Measurements from ENCODE around the gene GIMAP4. TPM values are rescaled to one million over a fixed set of nuclear protein-coding genes. Genes with fewer than 3 reads are reported as not detected.
"Not testable (repeated sequence)": the region's sequence is repeated elsewhere in the genome, so short reads cannot be mapped to it uniquely, and the experiment has no call there.

The GIMAP4 gene
- total and polyA plus RNA-seq, 9 donors = 5.4 to 59.3 (median 15.0) TPM

DNA sequence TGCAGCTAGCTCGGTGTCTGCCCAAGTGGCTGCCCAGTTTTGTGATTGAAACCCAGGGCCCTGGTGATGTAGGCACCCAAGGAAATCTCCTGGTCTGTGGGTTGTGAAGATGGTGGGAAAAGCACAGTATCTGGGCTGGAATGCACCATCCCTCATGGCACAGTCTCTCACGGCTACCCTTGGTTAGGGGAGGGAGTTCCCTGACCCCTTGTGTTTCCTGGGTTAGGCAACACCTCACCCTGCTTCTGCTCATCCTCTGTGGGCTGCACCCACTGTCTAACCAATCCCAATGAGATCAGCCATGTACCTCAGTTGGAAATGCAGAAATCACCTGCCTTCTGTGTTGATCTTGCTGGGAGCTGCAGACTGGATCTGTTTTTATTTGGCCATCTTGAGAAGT lies 27.6 kb downstream of the GIMAP4 start:
- DNase-seq = no peak
- Histone ChIP-seq H3K4me1 (ENCODE audit: insufficient read depth) (no peaks in the 10 kb centered on the region), H3K27me3 (no peaks in the 10 kb centered on the region), H3K27ac (no peak overlapping the region), H3K36me3 (no peaks in the 10 kb centered on the region), H3K9me3 (no peaks in the 10 kb centered on the region), H3K4me3 (no peak overlapping the region)
- 71 to 85% (median 81%) methylated on average over 2 of the region's 2 CpGs for WGBS, 3 donors
- intact Hi-C loops (cut with DNase I) = no loop called here
- TF ChIP-seq POLR2A (IDR thresholded peaks at IDR 0.05) (no peak), EP300 (IDR thresholded peaks at IDR 0.05) (no peak)

DNA sequence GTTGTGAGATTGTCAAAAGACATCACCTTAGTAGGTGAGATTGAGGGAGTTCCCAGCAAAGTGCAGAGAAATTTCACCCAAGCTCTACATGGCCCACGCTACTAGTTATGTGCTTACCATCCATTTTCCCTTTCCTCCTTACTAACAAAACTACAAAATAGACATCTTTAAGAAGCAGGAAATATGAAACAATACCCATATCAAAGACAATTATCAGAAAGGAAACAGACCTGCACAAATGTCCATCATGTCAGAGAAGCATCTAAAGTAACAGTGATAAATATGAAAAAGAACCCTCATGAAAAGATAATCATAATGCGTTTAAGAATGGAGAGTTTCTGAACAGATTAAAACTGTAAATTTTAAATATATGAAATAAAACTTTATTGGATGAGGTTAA lies 28.2 kb downstream of the GIMAP4 start:
- intact Hi-C loops (cut with DNase I) = no loop called here
- Histone ChIP-seq H3K36me3 (no peaks in the 10 kb centered on the region), H3K9me3 (no peaks in the 10 kb centered on the region), H3K27ac (no peak overlapping the region), H3K4me1 (ENCODE audit: insufficient read depth) (no peaks in the 10 kb centered on the region), H3K4me3 (no peak overlapping the region), H3K27me3 (no peaks in the 10 kb centered on the region)
- WGBS, 3 donors = 42 to 90% (median 77%) methylated on average over 2 of the region's 2 CpGs
- DNase-seq = no peak
- TF ChIP-seq EP300 (IDR thresholded peaks at IDR 0.05) = no peak

DNA sequence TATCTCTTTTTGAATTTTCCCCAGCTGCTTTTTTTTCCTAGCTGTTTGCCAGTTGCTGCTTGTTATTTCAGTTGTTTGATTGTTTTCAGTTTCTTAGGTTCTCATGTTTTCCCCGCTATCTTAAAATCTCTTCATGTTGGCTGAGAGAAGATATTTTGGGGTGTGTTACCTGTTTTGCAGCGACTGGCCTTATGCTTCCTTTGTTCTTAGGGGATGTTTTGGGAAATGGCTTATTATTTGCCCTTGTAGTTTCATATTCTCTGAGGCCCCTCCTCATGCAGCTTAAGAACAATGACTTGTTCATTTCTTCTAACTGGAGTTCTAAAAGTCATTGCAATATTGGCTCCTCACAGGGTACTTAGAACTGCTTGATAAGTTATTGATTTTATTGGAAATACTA lies 36.4 kb downstream of the GIMAP4 start:
- H3K4me3 ChIP-seq; H3K4me1 ChIP-seq (ENCODE audit: insufficient read depth); H3K27ac ChIP-seq; H3K27me3 ChIP-seq; H3K36me3 ChIP-seq; DNase-seq; H3K9me3 ChIP-seq; intact Hi-C loops (cut with DNase I): not testable (repeated sequence)
- WGBS, 3 donors = 62 to 66% (median 62%) methylated on average over 2 of the region's 2 CpGs

DNA sequence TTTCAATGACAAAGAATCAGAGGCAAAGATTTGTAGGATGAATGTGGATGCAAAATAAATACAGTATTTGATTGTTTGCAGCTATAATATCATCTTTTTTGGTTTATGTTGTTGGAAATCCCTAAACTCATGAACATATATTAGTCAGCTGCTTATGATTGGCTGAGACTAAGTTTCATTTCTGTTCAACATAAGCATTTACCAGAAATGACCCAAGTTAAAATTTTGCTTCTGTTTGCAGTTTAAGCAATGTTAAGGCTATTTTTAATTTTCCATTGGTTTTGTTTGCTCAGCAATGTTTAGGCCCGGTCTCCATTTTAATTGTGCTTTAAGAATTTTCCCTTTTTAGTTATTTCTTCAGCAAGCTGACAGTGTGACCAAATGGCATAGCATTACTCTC lies 43.0 kb downstream of the GIMAP4 start:
- Histone ChIP-seq H3K27ac (no peak overlapping the region), H3K9me3 (no peaks in the 10 kb centered on the region), H3K36me3 (no peaks in the 10 kb centered on the region), H3K4me1 (ENCODE audit: insufficient read depth) (no peaks in the 10 kb centered on the region), H3K27me3 (no peaks in the 10 kb centered on the region), H3K4me3 (no peak overlapping the region)
- no peak for DNase-seq
- intact Hi-C loops (cut with DNase I) = no loop called here
- no peak for TF ChIP-seq POLR2A (IDR thresholded peaks at IDR 0.05)
- TF ChIP-seq, protein P1, sequence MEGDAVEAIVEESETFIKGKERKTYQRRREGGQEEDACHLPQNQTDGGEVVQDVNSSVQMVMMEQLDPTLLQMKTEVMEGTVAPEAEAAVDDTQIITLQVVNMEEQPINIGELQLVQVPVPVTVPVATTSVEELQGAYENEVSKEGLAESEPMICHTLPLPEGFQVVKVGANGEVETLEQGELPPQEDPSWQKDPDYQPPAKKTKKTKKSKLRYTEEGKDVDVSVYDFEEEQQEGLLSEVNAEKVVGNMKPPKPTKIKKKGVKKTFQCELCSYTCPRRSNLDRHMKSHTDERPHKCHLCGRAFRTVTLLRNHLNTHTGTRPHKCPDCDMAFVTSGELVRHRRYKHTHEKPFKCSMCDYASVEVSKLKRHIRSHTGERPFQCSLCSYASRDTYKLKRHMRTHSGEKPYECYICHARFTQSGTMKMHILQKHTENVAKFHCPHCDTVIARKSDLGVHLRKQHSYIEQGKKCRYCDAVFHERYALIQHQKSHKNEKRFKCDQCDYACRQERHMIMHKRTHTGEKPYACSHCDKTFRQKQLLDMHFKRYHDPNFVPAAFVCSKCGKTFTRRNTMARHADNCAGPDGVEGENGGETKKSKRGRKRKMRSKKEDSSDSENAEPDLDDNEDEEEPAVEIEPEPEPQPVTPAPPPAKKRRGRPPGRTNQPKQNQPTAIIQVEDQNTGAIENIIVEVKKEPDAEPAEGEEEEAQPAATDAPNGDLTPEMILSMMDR (IDR thresholded peaks at IDR 0.05) = no peak
- no peak for TF ChIP-seq EP300 (IDR thresholded peaks at IDR 0.05)
- 71 to 86% (median 73%) methylated on average over 1 of the region's 1 CpG for WGBS, 3 donors

DNA sequence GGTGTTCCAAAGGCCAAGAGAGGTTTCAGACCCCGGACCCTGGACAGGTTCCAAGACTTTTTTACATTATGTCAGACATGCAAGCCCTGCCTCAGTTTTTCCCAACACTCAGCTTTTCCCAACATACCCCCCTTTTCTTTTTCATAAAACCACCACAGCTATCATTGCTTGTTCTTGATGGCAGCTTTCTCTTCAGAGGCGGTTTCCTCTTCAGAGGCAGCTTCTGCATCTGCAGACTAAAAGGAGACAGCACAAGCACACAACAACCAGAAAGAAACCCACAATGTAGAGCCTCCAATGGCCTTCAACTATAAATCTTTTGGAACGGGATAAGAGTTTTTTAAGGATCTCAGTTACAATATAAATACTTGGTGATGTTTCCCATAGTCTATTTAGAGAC lies 45.7 kb downstream of the GIMAP4 start:
- Histone ChIP-seq H3K27me3 (no peaks in the 10 kb centered on the region), H3K27ac (no peak overlapping the region), H3K4me3 (no peak overlapping the region), H3K4me1 (ENCODE audit: insufficient read depth) (no peaks in the 10 kb centered on the region), H3K9me3 (no peaks in the 10 kb centered on the region), H3K36me3 (no peaks in the 10 kb centered on the region)
- intact Hi-C loops (cut with DNase I) = no loop called here
- TF ChIP-seq EP300 (IDR thresholded peaks at IDR 0.05) (no peak), POLR2A (IDR thresholded peaks at IDR 0.05) (no peak)
- TF ChIP-seq, protein P1 (IDR thresholded peaks at IDR 0.05) = no peak
- WGBS, 3 donors = 41 to 67% (median 64%) methylated on average over 3 of the region's 3 CpGs
- no peak for DNase-seq

DNA sequence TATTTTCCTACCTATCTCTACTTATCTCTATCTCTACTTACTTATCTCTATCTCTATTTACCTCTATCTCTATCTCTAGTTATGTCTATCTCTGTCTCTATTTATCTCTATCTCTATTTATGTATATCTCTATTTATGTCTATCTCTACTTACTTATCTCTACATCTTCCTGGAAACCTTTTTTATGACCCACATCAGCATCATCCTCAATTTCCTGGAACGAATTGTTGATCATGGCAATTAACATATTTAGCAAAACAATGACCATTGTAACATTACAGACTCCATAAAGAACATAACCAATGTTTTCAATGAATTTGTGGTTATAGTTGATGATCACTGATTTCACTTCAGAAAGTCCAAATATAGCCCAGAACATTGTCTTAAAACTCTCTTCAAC lies 46.7 kb downstream of the GIMAP4 start:
- intact Hi-C loops (cut with DNase I) = no loop called here
- Histone ChIP-seq H3K4me1 (ENCODE audit: insufficient read depth) (no peaks in the 10 kb centered on the region), H3K9me3 (no peaks in the 10 kb centered on the region), H3K36me3 (no peaks in the 10 kb centered on the region), H3K4me3 (no peak overlapping the region), H3K27ac (no peak overlapping the region), H3K27me3 (no peaks in the 10 kb centered on the region)
- no peak for DNase-seq
- TF ChIP-seq POLR2A (IDR thresholded peaks at IDR 0.05) (no peak), EP300 (IDR thresholded peaks at IDR 0.05) (no peak)
- TF ChIP-seq, protein P1 (IDR thresholded peaks at IDR 0.05) = no peak
- WGBS, 3 donors = 56 to 63% (median 60%) methylated on average over 1 of the region's 1 CpG

DNA sequence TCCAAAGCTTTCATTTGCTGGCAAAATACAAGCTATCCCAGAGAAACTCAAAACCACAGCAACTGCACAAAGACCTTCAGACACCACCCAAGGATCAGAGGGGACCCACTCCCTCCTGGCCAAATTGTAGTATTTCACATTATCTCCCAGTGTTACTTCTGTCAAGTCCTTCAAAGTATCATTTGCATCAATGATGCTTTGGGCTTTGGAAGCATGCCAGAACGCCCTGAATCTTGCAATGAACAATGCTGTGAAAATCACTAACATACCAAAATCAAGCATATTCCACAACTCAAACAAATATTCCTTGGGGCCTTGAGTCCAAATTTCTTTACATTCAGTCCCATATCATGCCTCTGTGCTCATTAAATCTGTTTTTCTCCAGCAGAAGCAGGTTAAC lies 47.2 kb downstream of the GIMAP4 start:
- H3K27ac ChIP-seq; DNase-seq; H3K4me1 ChIP-seq (ENCODE audit: insufficient read depth); H3K36me3 ChIP-seq; H3K9me3 ChIP-seq; intact Hi-C loops (cut with DNase I); H3K27me3 ChIP-seq; H3K4me3 ChIP-seq: not testable (repeated sequence)
- 47 to 62% (median 52%) methylated on average over 1 of the region's 1 CpG for WGBS, 3 donors

DNA sequence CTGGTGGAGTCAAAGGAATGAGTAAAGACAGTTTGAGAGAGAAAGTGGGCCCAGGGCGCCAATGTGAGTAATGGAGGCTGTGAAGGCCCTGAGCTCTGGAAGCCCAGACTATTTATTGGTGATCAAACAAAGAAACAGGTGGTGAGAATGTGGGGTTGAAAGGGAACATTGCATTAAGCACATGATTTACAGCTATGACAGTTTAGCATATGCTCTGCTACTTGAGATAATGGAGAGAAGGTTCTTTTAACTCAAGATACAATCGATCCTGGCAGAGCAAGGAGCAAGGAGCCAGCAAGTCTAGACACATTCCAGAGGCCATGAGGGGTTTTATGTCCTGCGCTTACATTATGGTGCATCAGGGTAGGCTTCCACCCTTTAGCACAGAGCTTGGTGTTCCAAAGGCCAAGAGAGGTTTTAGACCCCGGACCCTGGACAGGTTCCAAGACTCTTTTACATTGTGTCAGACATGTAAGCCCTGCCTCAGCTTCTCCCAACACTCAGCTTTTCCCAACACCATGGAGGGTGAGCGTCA lies 48.1 kb downstream of the GIMAP4 start:
- H3K9me3 ChIP-seq; DNase-seq; intact Hi-C loops (cut with DNase I); H3K36me3 ChIP-seq; H3K27me3 ChIP-seq; H3K4me3 ChIP-seq; H3K27ac ChIP-seq; H3K4me1 ChIP-seq (ENCODE audit: insufficient read depth): not testable (repeated sequence)
- WGBS, 3 donors = 64 to 74% (median 71%) methylated on average over 5 of the region's 5 CpGs
